ENCODE results near the gene RPTOR. TPM values are rescaled to one million over a fixed set of nuclear protein-coding genes. Genes with fewer than 3 reads are reported as not detected.

Gene RPTOR
- total RNA-seq, 1 donor from 2014 or later = 21.8 TPM

- H3K4me3 ChIP-seq = no peak overlapping the region
- DNase-seq = no peak
- peaks cover 13% of the 10 kb centered on the region for H3K4me1 ChIP-seq
- H3K27me3 ChIP-seq (ENCODE audit: low read depth) = no peaks in the 10 kb centered on the region
- H3K36me3 ChIP-seq = no peaks in the 10 kb centered on the region
- TF ChIP-seq CTCF (IDR thresholded peaks at IDR 0.05; ENCODE audit: borderline replicate concordance) = no peak
- intact Hi-C loops (cut with micrococcal nuclease) = no loop called here
- no peaks in the 10 kb centered on the region for H3K9me3 ChIP-seq (replicated peaks)
- H3K27ac ChIP-seq (replicated peaks) = no peak overlapping the region
Observed at GRCh38 chr17:80673152-80673920, 128.7 kb downstream of the RPTOR start.

DNA sequence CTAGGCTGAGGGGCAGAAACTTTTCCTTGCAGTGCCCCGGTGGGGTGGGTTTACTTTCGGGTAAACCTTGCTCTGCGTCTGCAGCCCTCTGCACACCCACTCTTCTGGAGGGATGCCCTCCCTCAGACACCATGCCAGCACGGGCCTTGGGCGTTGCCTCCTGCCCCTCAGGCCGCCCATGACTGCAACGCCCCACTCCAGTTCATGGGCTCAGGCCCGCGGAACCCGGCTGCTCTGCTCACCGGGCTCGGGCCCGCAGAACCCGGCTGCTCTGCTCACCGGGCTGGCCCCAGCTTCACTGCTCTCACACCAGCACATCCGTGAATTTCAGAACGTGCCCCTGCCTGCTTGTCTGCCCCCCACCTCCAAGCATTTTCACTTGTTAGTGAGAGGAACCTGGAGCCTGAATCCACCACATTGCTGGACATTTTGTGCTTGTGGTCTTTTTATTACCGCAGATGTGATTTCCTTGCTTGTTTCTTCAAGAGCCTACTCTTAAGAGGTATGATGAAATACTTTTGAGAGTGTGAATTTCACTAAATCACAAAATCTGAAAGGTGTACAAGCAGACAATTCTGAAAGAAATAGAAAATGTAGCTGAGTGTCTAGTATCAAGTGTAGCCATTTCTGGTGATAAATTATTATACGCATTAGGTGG lies 130.9 kb downstream of the RPTOR start:
- DNase-seq = no peak
- Histone ChIP-seq H3K9me3 (replicated peaks) (no peaks in the 10 kb centered on the region), H3K4me3 (no peak overlapping the region), H3K27ac (replicated peaks) (no peak overlapping the region), H3K36me3 (no peaks in the 10 kb centered on the region), H3K27me3 (ENCODE audit: low read depth) (no peaks in the 10 kb centered on the region), H3K4me1 (peaks cover 16% of the 10 kb centered on the region)
- TF ChIP-seq CTCF (IDR thresholded peaks at IDR 0.05; ENCODE audit: borderline replicate concordance) = no peak
- intact Hi-C loops (cut with micrococcal nuclease) = no loop called here

- TF ChIP-seq CTCF (IDR thresholded peaks at IDR 0.05; ENCODE audit: borderline replicate concordance) = no peak
Observed at GRCh38 chr17:80676096-80676466, 131.4 kb downstream of the RPTOR start.

GRCh38 chr17:80676564-80676963 lies 131.9 kb downstream of the RPTOR start:
- no peaks in the 10 kb centered on the region for H3K9me3 ChIP-seq (replicated peaks)
- H3K27me3 ChIP-seq (ENCODE audit: low read depth) = no peaks in the 10 kb centered on the region
- H3K4me3 ChIP-seq = no peak overlapping the region
- intact Hi-C loops (cut with micrococcal nuclease) = no loop called here
- H3K36me3 ChIP-seq = no peaks in the 10 kb centered on the region
- DNase-seq = no peak
- H3K27ac ChIP-seq (replicated peaks) = no peak overlapping the region
- peaks cover 16% of the 10 kb centered on the region for H3K4me1 ChIP-seq
- TF ChIP-seq CTCF (IDR thresholded peaks at IDR 0.05; ENCODE audit: borderline replicate concordance) = no peak

More at GRCh38 chr17:80676096-80676466, 131.4 kb downstream of the RPTOR start:
- Histone ChIP-seq H3K4me1 (peaks cover 16% of the 10 kb centered on the region), H3K27ac (replicated peaks) (no peak overlapping the region), H3K27me3 (ENCODE audit: low read depth) (no peaks in the 10 kb centered on the region), H3K9me3 (replicated peaks) (no peaks in the 10 kb centered on the region), H3K36me3 (no peaks in the 10 kb centered on the region), H3K4me3 (no peak overlapping the region)
- DNase-seq = no peak
- intact Hi-C loops (cut with micrococcal nuclease) = no loop called here

DNA sequence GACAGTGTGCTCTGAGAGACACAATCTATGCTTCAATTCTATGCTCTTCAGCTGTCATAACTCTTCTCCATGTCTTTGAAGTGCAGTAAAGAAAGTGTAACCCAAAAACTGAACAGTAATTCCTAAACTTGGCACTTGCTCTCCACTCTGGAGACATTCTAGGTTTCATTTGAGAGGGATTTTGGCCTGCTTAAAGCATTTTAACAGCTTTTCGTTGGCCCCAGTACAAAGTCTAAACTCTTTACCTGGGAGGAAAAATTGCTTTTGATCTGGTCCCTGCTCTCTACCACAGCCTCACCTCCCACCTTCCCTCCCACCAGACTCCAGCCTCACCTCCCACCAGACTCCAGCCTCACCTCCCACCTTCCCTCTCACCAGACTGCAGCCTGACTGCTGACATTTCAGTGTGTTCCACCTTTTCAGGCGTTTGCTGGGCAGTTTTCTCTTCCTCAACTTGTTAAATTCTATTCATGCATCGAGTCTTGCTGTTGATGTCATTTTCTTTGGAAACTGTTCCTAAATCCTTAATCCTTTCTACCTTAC lies 132.6 kb downstream of the RPTOR start:
- H3K36me3 ChIP-seq = no peaks in the 10 kb centered on the region
- H3K9me3 ChIP-seq (replicated peaks) = no peaks in the 10 kb centered on the region
- H3K4me1 ChIP-seq = peaks cover 16% of the 10 kb centered on the region
- no peaks in the 10 kb centered on the region for H3K27me3 ChIP-seq (ENCODE audit: low read depth)
- H3K27ac ChIP-seq (replicated peaks) = no peak overlapping the region
- no peak for TF ChIP-seq CTCF (IDR thresholded peaks at IDR 0.05; ENCODE audit: borderline replicate concordance)
- no peak overlapping the region for H3K4me3 ChIP-seq
- intact Hi-C loops (cut with micrococcal nuclease) = no loop called here
- DNase-seq = no peak
